A549 treated with Hydrocortisone at 1 μM for 4 hours (cell line): ENCODE results near the gene CCR8. TPM values are rescaled to one million over a fixed set of nuclear protein-coding genes. Genes with fewer than 3 reads are reported as not detected.

Source experiments
- total RNA-seq: library from RNA; stranded (reverse); fragments of 200-300 nt; extraction: Qiagen RNA extraction; gene quantifications from 5 replicates; pipeline ENCODE4 v1.2.3, GENCODE V29; 2022

The CCR8 gene
- total RNA-seq: not detected in 5 replicates

GRCh38 chr3:39329493-39329892 is at the start of gene CCR8:
Gene CCR8 (plus strand): TSS chr3:39329709. CDS start chr3:39332332, 2,623 bp downstream.

GRCh38 chr3:39279745-39280517 is 49.6 kb upstream of the CCR8 start, which contains the start of gene CX3CR1:
Gene CX3CR1 (minus strand): TSS chr3:39280036. CDS start chr3:39266509, 13,527 bp downstream.

Other genes with a start within 250 kb of the CCR8 start
- 28.0 to 34.2 TPM (median 34.0 TPM) in 5 replicates for gene GORASP1, start 222.1 kb upstream of the CCR8 start, total RNA-seq
- gene TTC21A, start 222.0 kb upstream of the CCR8 start, total RNA-seq: 1.9 to 2.3 TPM (median 2.3 TPM) in 5 replicates
- 18.3 to 23.7 TPM (median 20.1 TPM) in 5 replicates for gene CSRNP1, start 176.1 kb upstream of the CCR8 start, total RNA-seq
- gene XIRP1, start 137.1 kb upstream of the CCR8 start, total RNA-seq: 0.10 to 0.16 TPM (median 0.14 TPM) in 5 replicates
- 0.06 to 0.09 TPM (median 0.07 TPM) in 3 of 5 replicates, not detected in the others for gene CX3CR1, start 49.7 kb upstream of the CCR8 start, total RNA-seq
- gene SLC25A38, start 53.7 kb downstream of the CCR8 start, total RNA-seq: 35.9 to 43.5 TPM (median 37.8 TPM) in 5 replicates
- gene RPSA, start 77.0 kb downstream of the CCR8 start, total RNA-seq: 2,524 to 2,861 TPM (median 2,696 TPM) in 5 replicates
- gene MOBP, start 138.0 kb downstream of the CCR8 start, total RNA-seq: 0.09 to 0.24 TPM in 2 of 5 replicates, not detected in the others